Pons (tissue), 1 donor: ENCODE data around the gene CTSD.

ENCODE experiments used
- DNase-seq: peaks from one replicate; pipeline ENCODE4 v3.0.0-alpha.2; 2016; ENCODE audit warnings: low spot score

CTSD gene

GRCh38 chr11:1782831-1783724, 19.4 kb upstream of the CTSD start:
- DNase-seq, result no peak

DNA sequence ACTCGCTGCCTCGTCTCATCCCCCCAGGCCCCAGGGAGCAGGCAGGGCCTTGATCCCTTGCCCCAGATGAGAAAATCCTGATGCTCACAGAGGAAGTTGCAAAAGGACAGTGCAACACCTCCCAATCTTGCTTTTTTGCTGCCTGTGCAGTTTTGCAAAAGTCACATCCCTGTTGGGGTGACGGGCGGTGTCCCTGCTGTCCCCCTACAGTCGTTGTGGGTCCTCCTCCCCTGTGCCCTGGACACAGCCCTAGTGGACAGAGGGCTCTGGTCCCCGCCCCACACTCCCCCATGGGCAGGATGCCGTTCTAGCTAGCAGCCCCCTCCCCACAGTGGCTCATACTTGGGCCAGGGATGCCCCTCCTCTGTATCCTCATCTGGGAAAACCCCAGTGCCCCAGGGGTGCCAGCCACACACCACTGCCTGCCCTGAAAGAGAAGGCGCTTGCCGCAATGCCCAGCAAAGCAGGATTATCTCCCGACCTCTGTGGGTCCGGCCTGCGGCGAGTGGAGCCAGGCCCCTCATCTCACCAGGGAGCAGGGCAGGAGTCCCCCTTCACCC, 18.4 kb upstream of the CTSD start:
- no peak for DNase-seq

GRCh38 chr11:1781593-1781975, 17.9 kb upstream of the CTSD start:
- DNase-seq, result no peak

DNA sequence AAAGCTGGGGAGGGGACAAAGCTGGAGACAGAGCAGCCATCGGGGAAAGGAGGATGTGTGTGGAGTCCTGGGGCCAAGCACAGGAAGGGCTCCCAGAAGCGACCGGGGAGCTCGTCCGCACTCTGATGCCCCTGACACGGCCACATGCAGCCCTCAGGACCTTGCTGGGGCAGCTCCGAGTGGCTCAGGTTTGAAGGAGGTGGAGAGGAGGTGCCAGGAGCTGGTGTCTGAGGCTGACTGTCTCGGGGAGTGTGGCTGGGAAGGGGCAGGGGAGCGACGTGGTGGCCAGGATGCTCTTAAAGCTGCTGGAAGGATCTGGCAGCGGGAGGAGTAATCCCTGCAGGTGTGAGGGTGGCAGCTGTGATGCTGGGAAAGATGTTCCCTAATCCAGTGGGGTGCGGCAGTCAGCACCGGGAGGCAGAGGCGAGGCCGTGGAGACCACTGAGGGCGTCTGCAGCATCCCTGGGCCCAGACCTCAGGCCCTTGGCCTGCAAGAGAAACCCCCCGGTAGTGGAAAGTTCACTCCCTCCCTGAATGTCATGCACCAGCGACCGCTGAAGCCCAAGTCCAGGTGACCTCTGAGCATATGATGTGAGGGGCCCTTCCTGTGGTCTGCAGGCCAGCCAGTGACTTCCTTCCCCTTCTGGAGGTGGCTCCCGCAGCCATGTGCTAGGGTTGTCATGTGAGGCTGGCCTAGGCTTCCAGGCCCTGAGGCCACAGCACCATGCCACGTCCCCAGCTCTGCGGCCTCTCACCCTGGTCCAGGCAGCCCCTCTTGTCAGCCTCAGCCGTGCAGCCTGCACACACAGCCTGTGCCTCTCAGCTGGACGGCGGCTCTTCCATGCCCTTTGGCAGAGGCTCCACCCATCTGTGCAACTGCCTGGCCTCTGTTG, 17.2 kb upstream of the CTSD start:
- no peak for DNase-seq

DNA sequence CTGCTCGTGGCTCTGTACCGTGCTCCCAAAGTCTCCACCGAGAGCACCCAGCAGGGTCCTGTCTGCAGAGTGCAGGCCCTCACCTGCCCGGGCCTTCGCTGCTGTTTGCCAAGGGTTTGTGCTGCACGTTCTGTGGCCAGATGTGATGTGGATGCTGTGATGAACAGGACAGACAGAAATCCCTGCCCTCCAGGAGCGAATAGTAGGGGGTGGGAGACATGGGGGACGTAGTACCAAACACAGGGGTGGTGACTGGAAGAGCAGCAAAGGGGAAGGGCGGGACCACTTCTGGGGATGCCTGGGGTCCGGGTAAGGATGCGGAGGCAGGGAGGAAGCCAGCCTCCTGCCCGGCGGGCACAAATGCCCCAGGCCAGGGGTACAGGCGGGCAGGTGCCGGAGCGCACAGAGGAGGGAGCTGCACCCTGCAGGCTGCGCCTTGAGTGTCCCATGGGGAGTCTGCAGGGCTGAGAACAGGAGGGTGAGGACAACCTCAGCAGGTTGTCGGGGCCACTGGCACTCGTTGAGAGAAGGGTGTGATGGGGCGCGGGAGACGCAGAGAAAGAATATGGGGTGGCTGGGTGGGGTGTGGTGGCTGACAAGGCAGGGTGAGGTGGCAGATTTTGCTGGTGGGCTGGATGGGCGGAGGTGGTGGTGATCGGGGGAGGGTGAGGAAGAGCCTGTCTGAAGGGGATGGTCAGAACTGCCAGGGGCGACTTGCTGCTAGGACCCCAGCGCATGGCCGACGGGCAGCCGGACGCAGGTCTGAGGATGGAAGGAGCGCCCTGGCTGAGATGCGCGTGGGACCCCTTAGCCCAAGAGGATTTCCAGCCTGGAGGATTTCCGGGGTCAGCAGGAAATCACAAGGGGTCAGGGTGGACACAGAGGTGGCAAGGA, 16.3 kb upstream of the CTSD start:
- no peak for DNase-seq

DNA sequence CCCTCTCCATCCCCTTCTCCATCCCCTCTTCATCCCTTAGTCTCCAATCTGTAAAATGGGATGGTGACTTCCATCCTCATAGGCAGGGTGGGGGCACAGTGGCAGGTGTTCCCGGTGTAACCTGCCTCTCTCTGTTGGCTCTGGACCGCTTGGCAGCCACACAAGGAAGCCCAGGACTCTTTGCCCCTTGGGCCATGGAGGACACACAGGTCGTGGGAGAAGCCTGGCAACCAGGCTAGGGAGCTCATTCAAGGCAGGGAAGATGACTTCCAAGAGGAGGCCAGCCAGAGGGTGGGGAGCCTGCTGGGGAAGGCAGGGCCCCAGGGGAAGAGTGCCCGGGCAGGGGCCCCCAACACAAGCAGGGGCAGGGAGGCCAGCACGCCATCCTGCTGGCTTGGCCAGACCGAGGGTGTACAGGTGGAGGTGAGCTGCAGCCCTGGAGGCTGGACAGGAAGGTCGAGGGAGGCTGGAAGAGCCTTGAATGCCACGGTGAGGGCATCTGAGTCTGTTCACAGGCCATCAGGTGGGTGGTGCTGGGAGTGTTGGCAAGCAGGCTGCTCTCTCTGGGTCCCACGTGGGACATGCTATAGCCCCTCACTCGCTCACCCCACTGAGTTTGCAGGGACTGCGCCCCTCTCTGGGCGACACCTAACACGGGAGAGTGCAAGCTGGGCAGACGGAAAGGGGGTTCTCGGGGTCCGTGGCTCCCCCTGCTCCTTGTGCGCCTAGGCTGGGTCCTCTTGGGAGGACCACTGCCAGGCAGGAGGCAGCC, 15.5 kb upstream of the CTSD start:
- no peak for DNase-seq

DNA sequence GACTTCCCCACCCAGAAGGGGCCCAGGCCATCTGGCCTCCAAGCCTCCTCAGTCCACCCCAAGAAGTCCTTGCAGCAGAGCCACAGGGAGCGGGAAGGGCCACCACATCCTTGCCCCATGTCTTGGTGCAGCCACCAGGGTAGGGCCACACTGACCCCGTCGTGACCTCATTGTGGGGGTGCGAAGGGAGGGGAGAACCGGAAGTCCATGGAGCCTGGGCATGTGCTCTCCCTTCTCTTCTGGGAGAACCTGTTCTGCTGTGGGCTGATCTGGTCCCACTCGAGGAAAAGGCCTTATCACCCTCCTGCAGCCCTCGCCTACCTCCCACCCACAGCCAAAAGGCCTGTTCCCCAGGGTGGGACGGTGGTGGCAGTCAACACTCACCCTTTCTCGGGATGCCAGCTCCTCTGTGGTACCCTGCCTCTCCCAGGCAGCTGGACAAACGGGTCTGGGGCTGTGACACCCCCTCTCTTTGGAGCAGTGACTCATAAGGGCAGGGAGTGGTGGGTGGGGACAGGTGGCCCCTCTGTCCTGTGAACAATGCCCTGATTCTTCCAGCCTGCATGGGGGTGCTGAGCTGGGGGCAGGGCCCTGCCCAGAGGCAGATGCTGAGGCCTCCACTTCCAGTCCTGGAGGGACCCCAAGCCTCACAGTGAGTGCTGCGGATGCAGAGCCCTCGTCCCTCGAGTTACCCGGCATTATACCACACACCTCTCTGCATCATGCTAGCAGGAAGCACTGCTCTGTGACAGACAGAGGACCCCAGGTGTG, 14.6 kb upstream of the CTSD start:
- DNase-seq, result no peak

- no peak for DNase-seq
These were observed 14.0 kb upstream of the CTSD start for GRCh38 chr11:1777737-1778136.

DNA sequence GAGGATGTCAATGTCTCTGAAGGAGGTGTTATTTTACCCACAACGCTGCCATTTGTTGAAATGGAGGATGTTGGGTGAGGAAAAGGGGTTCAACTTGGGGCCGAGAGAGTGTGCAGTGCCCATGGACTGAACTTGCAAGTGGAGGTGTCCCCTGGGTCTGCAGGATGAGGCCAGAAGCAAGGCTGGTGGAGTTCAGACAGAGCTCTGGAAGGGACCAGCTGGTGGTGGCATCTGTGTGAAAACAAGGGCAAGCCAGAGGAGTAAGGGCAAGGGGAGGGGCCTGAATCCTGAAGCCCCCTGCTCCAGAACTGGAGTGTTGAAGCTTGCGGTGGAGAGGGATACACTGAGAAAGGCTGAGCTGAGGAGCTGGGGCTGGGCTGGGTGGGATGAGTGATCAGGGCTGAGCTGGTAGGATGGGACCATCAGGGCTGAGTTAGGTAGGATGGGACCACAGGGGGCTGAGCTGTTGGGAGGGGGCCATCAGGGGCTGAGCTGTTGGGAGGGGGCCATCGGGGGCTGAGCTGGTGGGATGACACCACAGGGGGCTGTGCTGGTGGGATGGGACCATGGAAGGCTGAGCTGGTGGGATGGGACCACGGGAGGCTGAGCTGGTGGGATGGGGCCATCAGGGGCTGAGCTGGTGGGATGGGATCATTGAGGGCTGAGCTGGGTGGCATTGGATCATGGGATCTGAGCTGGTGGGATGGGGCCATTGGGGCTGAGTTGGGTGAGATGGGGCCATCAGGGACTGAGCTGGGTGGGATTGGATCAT, 13.4 kb upstream of the CTSD start:
- no peak for DNase-seq

DNA sequence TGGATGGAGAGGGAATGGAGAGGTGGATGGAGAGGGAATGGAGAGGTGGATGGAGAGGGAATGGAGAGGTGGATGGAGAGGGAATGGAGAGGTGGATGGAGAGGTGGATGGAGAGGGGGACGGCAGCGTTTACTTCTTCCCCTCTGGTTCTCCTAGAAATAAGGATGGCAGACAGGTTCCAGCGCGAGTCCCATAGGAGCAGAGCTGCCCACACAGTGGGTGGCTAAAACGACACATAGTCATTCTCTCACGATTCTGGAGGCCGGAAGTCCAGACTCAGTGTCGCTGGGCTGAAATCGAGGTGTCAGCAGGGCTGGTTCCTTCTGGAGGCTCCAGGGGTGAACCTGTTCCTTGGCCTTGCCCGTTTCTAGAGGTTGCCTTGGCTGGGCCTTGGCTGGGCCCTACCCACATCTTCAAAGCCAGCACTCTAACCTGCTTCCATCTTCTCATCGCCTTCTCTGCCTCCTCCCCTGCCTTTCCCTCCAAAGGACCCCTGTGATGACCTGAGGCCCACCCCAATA, 12.7 kb upstream of the CTSD start:
- DNase-seq, result no peak

GRCh38 chr11:1774886-1775285, 11.2 kb upstream of the CTSD start:
- no peak for DNase-seq

- no peak for DNase-seq
These were observed 10.3 kb upstream of the CTSD start for GRCh38 chr11:1773994-1774550.

DNA sequence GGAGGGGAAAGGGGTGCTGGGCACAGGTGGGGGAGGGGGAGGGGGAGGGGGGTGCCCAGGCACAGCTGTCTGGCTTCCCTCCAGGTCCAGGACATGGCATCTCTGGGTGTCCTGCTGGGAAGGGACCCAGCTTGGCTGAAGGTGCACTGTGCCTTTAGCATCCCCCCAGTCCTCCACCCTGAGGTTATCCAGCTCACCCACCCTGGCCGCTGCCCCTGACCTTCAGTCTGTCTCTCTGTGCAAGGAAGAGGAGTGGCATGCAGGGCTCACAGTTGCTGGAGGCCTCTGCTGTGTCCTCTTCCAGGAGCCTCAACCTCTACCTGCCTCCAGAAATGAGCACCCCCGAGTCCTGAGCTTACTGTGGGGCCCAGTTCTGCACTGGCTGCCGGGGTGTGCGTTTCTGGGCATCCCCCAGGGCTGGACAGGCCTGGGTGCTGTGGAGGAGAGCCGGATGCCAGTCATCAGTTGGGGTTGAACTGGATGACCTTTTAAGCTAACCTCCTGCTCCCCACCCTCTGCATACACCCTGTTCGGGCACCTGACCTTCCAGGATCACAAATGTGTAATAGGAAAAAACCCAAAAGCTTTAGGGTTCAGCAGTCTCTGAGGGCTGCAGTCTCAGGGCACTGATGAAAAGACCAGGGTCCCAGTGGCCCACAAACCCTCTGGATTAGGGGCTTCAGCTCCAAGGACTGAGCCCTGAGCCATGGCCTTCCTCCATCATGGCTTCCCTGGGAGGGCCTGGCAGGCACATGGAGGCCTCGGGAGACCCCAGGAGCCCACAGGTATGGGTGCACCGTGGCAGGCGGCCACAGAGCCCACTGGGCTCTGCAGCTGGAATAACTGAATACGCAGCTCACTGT, 9.6 kb upstream of the CTSD start:
- no peak for DNase-seq

DNA sequence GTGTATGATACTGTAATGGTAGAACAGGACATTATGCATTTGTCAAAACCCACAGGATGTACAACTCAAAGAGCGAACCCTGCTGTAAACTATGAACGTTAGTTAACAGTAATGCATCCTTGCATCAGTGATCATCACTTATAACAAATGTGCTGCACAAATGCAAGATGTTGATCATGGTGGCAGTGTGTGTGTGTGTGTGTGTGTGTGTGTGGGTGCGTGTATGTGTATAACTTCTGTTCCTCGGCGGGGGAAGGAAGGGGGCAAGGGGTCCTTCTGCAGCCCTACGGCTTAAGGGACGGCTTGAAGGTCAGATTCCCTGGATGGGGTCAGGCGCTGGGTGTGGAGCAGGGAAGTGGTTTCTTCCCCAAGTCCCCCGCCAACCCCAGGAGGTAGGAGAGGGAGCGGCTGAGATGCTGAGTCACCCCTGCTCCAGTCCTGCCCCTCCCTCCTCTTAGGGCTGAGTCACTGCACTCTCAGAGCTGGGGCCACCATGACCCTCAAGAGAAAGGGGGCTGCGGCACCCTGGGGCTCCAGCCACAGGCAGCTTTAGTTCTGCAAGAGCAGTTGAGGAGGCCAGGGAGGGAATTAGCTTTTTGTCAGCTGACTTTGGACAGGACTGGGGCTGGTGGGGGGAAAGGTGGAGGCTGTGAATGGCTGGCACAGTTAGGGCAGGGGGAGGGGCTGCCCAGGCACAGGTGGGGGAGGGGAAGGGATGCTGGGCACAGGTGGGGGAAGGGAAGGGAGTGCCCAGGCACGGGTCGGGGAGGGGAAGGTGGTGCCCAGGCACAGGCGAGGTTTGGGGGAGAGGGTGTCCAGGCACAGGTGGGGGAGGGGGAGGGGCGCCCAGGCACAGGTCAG, 8.8 kb upstream of the CTSD start:
- no peak for DNase-seq

DNA sequence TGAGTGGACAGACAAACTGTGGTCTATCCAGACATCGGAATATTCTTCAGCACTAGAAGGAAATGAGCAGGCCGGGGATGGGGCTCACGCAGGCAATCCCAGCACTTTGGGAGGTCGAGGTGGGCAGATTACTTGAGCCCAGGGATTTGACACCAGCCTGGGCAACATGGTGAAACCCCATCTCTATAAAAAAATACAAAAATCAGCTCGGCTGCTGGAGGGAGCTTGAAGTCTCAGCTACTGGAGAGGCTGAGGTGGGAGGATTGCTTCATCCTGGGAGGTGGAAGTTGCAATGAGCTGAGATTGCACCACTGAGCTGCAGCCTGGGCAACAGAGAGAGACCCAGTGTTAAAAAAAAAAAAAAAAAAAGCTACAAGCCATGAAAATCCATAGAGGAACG, 8.0 kb upstream of the CTSD start:
- DNase-seq, result no peak

- no peak for DNase-seq
These were observed 7.5 kb upstream of the CTSD start for GRCh38 chr11:1771273-1771672.

GRCh38 chr11:1770528-1770927, 6.8 kb upstream of the CTSD start:
- DNase-seq, result no peak
